ENCODE data around the gene EFHD2.
"Not testable (repeated sequence)": the region's sequence is repeated elsewhere in the genome, so short reads cannot be mapped to it uniquely, and the experiment has no call there.

Gene EFHD2

GRCh38 chr1:15456313-15456954, 46.7 kb downstream of the EFHD2 start, which contains the start of gene CELA2A:
Gene CELA2A (plus strand): TSS chr1:15456732. CDS start chr1:15456754, 22 bp downstream.
- no peak for DNase-seq

GRCh38 chr1:15457585-15457984, 47.9 kb downstream of the EFHD2 start:
- no peak for DNase-seq

- DNase-seq = not testable (repeated sequence)
Measured at GRCh38 chr1:15458388-15458787, 48.7 kb downstream of the EFHD2 start.

GRCh38 chr1:15459771-15460707, 50.4 kb downstream of the EFHD2 start:
- no peak for DNase-seq

GRCh38 chr1:15460708-15461095, 51.0 kb downstream of the EFHD2 start:
- DNase-seq = no peak

GRCh38 chr1:15463064-15463800, 53.5 kb downstream of the EFHD2 start:
- DNase-seq = not testable (repeated sequence)

GRCh38 chr1:15463926-15464322, 54.2 kb downstream of the EFHD2 start:
- DNase-seq = not testable (repeated sequence)

- no peak for DNase-seq
Measured at GRCh38 chr1:15465674-15466073, 56.0 kb downstream of the EFHD2 start.

GRCh38 chr1:15466955-15467625, 57.4 kb downstream of the EFHD2 start:
- not testable (repeated sequence) for DNase-seq

GRCh38 chr1:15468145-15468544, 58.5 kb downstream of the EFHD2 start:
- DNase-seq = no peak

- DNase-seq = no peak
Measured at GRCh38 chr1:15469361-15469760, 59.7 kb downstream of the EFHD2 start.

- not testable (repeated sequence) for DNase-seq
Measured at GRCh38 chr1:15469821-15470448, 60.2 kb downstream of the EFHD2 start.

GRCh38 chr1:15471067-15471466, 61.4 kb downstream of the EFHD2 start:
- DNase-seq = not testable (repeated sequence)

- DNase-seq = not testable (repeated sequence)
Measured at GRCh38 chr1:15471723-15472122, 62.0 kb downstream of the EFHD2 start.

GRCh38 chr1:15472587-15472986, 62.9 kb downstream of the EFHD2 start:
- DNase-seq = no peak

GRCh38 chr1:15475752-15476314, 66.1 kb downstream of the EFHD2 start, which contains the start of gene CELA2B:
Gene CELA2B (plus strand): TSS chr1:15476104. CDS start chr1:15476126, 22 bp downstream.
- DNase-seq = no peak

GRCh38 chr1:15476927-15477326, 67.2 kb downstream of the EFHD2 start:
- DNase-seq = no peak

- no peak for DNase-seq
Measured at GRCh38 chr1:15477646-15478212, 68.0 kb downstream of the EFHD2 start.

Measured in CD4-positive, alpha-beta T cell treated with Interleukin-17A for 4 hours (primary cell).